B cell (primary cell): ENCODE data around the gene CSDE1. TPM values are rescaled to one million over a fixed set of nuclear protein-coding genes. Genes with fewer than 3 reads are reported as not detected.
A peak's percentile ranks its signal among the peaks of the same experiment; 100 is the strongest.

Experiments
- ATAC-seq: fragments of 200-7000 bp; cut with Tn5 transposase; one replicate; pipeline ENCODE4 v1.10.0; 2021; ENCODE audit warnings: low read depth, mild to moderate bottlenecking, moderate number of reproducible peaks, moderate library complexity
- CTCF ChIA-PET: fragments of 350-600 bp; sonication (Branson Sonifier 250); formaldehyde crosslinking; loops from one replicate; lab custom pipeline; 2021; ENCODE audit warnings: antibody characterized with exemption, inconsistent platforms; lab: Charles Lee
- POLR2A ChIA-PET: fragments of 350-600 bp; sonication (Branson Sonifier 250); formaldehyde crosslinking; loops from one replicate; lab custom pipeline; 2021; ENCODE audit warnings: antibody characterized with exemption; lab: Charles Lee
- DNase-seq: peaks from one replicate; pipeline ENCODE4 v3.0.0; 2013
- H2AFZ ChIP-seq: 2 replicates; pipeline ENCODE4 v1.6.1; 2012; ENCODE audit warnings: mild to moderate bottlenecking, low read depth, low read length; ENCODE audit not compliant: insufficient read depth, poor library complexity, severe bottlenecking
- H3K27ac ChIP-seq, 2 donors: 1 replicate in 1 of 2; 2 replicates in 1 of 2; pipeline ENCODE4 v1.5.1; 2012 to 2013; ENCODE audit warnings: low read length in 2 of 2, mild to moderate bottlenecking in 2 of 2, moderate library complexity in 1 of 2
- H3K27me3 ChIP-seq, 4 experiments: fragments of 200-600 bp in 1 of 4; sonication (generic) in 1 of 4; replicated peaks in 1 of 4; 1 replicate in 2 of 4; 2 replicates in 2 of 4; pipeline versions ENCODE4 v1.6.1 to v1.7.0; 2013 to 2016; ENCODE audit warnings: low read length in 3 of 4, mild to moderate bottlenecking in 2 of 4, mixed read lengths in 1 of 4, moderate library complexity in 1 of 4; ENCODE audit not compliant: insufficient read depth in 4 of 4, control insufficient read depth in 3 of 4; ENCODE audit errors: control extremely low read depth in 1 of 4
- H3K36me3 ChIP-seq, 2 experiments: replicated peaks in 1 of 2; 1 replicate in 1 of 2; 2 replicates in 1 of 2; pipeline versions ENCODE4 v1.6.1 to v1.7.1; 2013; ENCODE audit warnings: low read length in 1 of 2; ENCODE audit not compliant: insufficient read depth in 2 of 2, control insufficient read depth in 1 of 2; ENCODE audit errors: control extremely low read depth in 1 of 2, extremely low read depth in 1 of 2
- H3K4me1 ChIP-seq, 2 donors: fragments of 200-600 bp in 1 of 2; sonication (generic) in 1 of 2; 1 replicate in 1 of 2; 2 replicates in 1 of 2; pipeline versions ENCODE4 v1.5.1 to v1.6.1; 2013 to 2017; ENCODE audit warnings: low read length in 2 of 2; ENCODE audit not compliant: control insufficient read depth in 2 of 2, insufficient read depth in 2 of 2
- H3K4me2 ChIP-seq: replicated peaks from 2 replicates; pipeline ENCODE3; 2012; ENCODE audit warnings: mild to moderate bottlenecking, low read depth, low read length; ENCODE audit not compliant: poor library complexity, severe bottlenecking
- H3K4me3 ChIP-seq, 5 experiments: fragments of 200-600 bp in 1 of 5; sonication (generic) in 1 of 5; 1 replicate in 3 of 5; 2 replicates in 2 of 5; pipeline versions ENCODE4 v1.5.1 to v1.7.0; 2011 to 2016; ENCODE audit warnings: low read length in 4 of 5, mild to moderate bottlenecking in 4 of 5, low read depth in 2 of 5, control low read depth in 1 of 5, moderate library complexity in 1 of 5; ENCODE audit not compliant: insufficient read depth in 1 of 5; ENCODE audit errors: control extremely low read depth in 1 of 5, extremely low read depth in 1 of 5
- H3K79me2 ChIP-seq: fragments of 200-600 bp; sonication (generic); one replicate; pipeline ENCODE4 v1.6.0; 2016; ENCODE audit warnings: low read length; ENCODE audit not compliant: control insufficient read depth, insufficient read depth
- H3K9ac ChIP-seq: fragments of 200-600 bp; sonication (generic); 2 replicates; pipeline ENCODE4 v1.6.1; 2017; ENCODE audit warnings: mild to moderate bottlenecking, low read length, moderate library complexity
- H3K9me3 ChIP-seq, 3 donors: one replicate each; pipeline versions ENCODE4 v1.6.1 to v1.7.1; 2013; ENCODE audit warnings: low read length in 2 of 3; ENCODE audit not compliant: control insufficient read depth in 2 of 3, insufficient read depth in 1 of 3; ENCODE audit errors: control extremely low read depth in 1 of 3
- H4K20me1 ChIP-seq: 2 replicates; pipeline ENCODE4 v1.6.0; 2012; ENCODE audit warnings: mild to moderate bottlenecking, low read length; ENCODE audit not compliant: insufficient read depth, control insufficient read depth, poor library complexity, severe bottlenecking
- H3K27ac Mint-ChIP-seq: one replicate; pipeline ENCODE4 v1.8.0; 2021; ENCODE audit warnings: mixed read lengths
- H3K27me3 Mint-ChIP-seq: one replicate; pipeline ENCODE4 v1.8.0; 2021; ENCODE audit warnings: mixed read lengths
- H3K4me1 Mint-ChIP-seq: one replicate; pipeline ENCODE4 v1.8.0; 2021; ENCODE audit warnings: mixed read lengths
- H3K4me3 Mint-ChIP-seq: one replicate; pipeline ENCODE4 v1.8.0; 2021; ENCODE audit warnings: mixed read lengths
- H3K9me3 Mint-ChIP-seq: one replicate; pipeline ENCODE4 v1.8.0; 2022; ENCODE audit warnings: mixed read lengths; ENCODE audit not compliant: insufficient read depth
- EZH2 ChIP-seq: IDR thresholded peaks from 2 replicates; pipeline ENCODE4 v1.6.1; 2012; ENCODE audit warnings: borderline replicate concordance, low read depth, mild to moderate bottlenecking, moderate library complexity, low read length; ENCODE audit not compliant: insufficient read depth, poor library complexity, severe bottlenecking
- WGBS: methylation state at CpG from one replicate; pipeline ENCODE4 v1.1.5; 2013; ENCODE audit warnings: missing lambda C conversion rate; ENCODE audit not compliant: insufficient coverage; 5-methylcytosine and 5-hydroxymethylcytosine counted together
- intact Hi-C: fragments of 100-400 bp; cut with micrococcal nuclease; formaldehyde crosslinking; loops from one replicate; pipeline ENCODE4 v1.10.0; 2022
- polyA plus RNA-seq: library from polyadenylated mRNA; depleted of rRNA; stranded (reverse); fragments of >200 nt; gene quantifications from 2 replicates; pipeline ENCODE4 v1.2.3, GENCODE V29; 2012
- total RNA-seq, 2 donors: library from RNA; stranded (reverse); fragments of 120-200 nt in 1 of 2; gene quantifications; 1 replicate in 1 of 2; 2 replicates in 1 of 2; pipeline versions ENCODE4 v1.2.3 to v1.2.4, GENCODE V29; 2013 to 2022
- TF ChIP-seq, protein P1 (sequence below): fragments of 200-600 bp; IDR thresholded peaks from one replicate; pipeline ENCODE4 v1.8.0; 2022; ENCODE audit warnings: antibody characterized with exemption, mild to moderate bottlenecking

The CSDE1 gene
- total and polyA plus RNA-seq, 2 donors (not counting 1 experiment from before 2014, with no cell fraction given): 114 to 454 TPM

DNA sequence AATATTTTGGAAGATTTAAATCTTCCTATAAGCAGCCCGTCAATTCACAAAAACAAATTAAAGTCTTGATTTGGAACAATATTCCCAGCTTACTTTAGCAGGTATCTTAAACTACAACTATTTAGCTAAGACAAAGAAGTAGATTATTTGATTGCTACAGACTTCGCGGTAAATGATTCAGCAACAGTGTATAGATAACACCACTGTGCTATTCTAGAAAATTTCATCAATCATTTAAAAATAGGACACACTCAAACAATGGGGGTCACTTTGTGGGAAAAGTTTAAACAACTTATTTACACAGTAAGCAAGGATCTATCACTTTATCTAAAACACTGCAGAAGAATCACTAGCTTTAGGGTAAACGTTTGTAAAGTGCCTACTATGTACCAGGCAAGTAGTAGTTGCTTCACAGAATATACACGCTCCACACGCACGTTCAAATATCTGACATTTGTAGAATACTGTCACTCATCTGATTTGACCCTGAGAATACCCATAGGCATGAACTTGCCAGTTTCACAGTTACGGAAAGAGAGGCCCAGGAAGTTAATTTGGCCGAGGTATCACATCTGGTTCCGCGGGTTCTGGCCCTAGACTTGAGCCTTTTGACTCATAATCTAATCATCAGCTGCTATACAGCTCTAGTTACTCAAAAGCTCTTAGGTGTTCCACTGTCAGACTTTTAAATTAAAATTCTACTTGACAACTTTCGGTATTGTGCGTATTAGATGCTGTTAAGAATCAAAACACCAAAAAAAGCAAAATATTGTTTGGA, 88.8 kb downstream of the CSDE1 start:
- Histone ChIP-seq H3K79me2 (no peaks in the 10 kb centered on the region), H2AFZ (peak overlapping the region; percentile 93), H3K9me3 (no peaks in the 10 kb centered on the region), H3K4me1 (peaks cover 6 to 14% of the 10 kb centered on the region in 2 donors), H3K9ac (peak overlapping the region; percentile 74), H3K4me2 (peak overlapping the region; percentile 91), H3K27me3 (no peaks in the 10 kb centered on the region), H3K36me3 (no peaks in the 10 kb centered on the region), H4K20me1 (no peaks in the 10 kb centered on the region), H3K4me3 (peak overlapping the region; percentile 53 to 84 (median 72)), H3K27ac (no peak overlapping the region)
- Mint-ChIP-seq H3K27me3 (peaks cover 33% of the 10 kb centered on the region), H3K4me3 (peak overlapping the region; percentile 99), H3K9me3 (no peaks in the 10 kb centered on the region), H3K27ac (no peak overlapping the region), H3K4me1 (peaks cover 14% of the 10 kb centered on the region)
- ChIA-PET CTCF (no interaction called here), POLR2A (interaction anchor here (1.3 kb wide), 2 partner anchors 47 to 158 kb away, joined by 3 to 4 read pairs; partner anchors contain the start of gene TRIM33)
- 82% methylated on average over 4 of the region's 13 CpGs for WGBS
- no peak for DNase-seq
- no peak for ATAC-seq
- TF ChIP-seq EZH2: no peak
- TF ChIP-seq, protein P1, sequence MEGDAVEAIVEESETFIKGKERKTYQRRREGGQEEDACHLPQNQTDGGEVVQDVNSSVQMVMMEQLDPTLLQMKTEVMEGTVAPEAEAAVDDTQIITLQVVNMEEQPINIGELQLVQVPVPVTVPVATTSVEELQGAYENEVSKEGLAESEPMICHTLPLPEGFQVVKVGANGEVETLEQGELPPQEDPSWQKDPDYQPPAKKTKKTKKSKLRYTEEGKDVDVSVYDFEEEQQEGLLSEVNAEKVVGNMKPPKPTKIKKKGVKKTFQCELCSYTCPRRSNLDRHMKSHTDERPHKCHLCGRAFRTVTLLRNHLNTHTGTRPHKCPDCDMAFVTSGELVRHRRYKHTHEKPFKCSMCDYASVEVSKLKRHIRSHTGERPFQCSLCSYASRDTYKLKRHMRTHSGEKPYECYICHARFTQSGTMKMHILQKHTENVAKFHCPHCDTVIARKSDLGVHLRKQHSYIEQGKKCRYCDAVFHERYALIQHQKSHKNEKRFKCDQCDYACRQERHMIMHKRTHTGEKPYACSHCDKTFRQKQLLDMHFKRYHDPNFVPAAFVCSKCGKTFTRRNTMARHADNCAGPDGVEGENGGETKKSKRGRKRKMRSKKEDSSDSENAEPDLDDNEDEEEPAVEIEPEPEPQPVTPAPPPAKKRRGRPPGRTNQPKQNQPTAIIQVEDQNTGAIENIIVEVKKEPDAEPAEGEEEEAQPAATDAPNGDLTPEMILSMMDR: no peak
- intact Hi-C loops: no loop called here

DNA sequence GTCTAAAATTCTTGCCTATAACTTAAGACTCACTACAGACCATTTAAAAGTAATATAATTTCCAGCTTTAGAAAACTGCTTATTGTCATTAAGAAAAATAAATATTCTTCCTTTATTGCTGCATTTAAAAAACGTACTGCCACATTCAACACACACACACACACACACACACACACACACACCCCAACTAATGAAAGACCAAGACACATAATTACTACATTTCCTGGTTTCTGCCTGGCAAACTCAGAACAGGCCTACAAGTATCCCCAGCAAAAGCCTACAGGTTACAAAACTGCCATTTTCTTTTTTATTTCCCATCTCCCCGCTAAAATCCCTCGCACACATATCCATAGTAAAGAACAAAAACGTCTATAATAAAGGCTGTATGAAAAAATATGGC, 89.4 kb downstream of the CSDE1 start:
- no peak for ATAC-seq
- H3K79me2 ChIP-seq: no peaks in the 10 kb centered on the region
- no peaks in the 10 kb centered on the region for H3K27me3 ChIP-seq
- Mint-ChIP-seq H3K9me3 (no peaks in the 10 kb centered on the region), H3K4me3 (no peak overlapping the region), H3K4me1 (peaks cover 14% of the 10 kb centered on the region), H3K27ac (no peak overlapping the region), H3K27me3 (peaks cover 29% of the 10 kb centered on the region)
- H3K27ac ChIP-seq: no peak overlapping the region
- H4K20me1 ChIP-seq: no peaks in the 10 kb centered on the region
- no peak overlapping the region for H3K4me2 ChIP-seq
- H3K4me1 ChIP-seq: peaks cover 6 to 14% of the 10 kb centered on the region in 2 donors
- H3K9me3 ChIP-seq: no peaks in the 10 kb centered on the region
- no peaks in the 10 kb centered on the region for H3K36me3 ChIP-seq
- POLR2A ChIA-PET: interaction anchor here (0.6 to 1.3 kb wide), 2 partner anchors 83 to 158 kb away, joined by 3 to 4 read pairs; partner anchors contain the start of gene TRIM33
- TF ChIP-seq, protein P1: no peak
- no peak for TF ChIP-seq EZH2
- WGBS: 100% methylated on average over 1 of the region's 4 CpGs
- no peak overlapping the region for H2AFZ ChIP-seq
- CTCF ChIA-PET: interaction anchor here (0.7 kb wide), 1 partner anchor 256 kb away, joined by 3 read pairs; no protein-coding TSS in a partner anchor
- intact Hi-C loops: no loop called here
- H3K9ac ChIP-seq: no peak overlapping the region
- H3K4me3 ChIP-seq: no peak overlapping the region
- DNase-seq: no peak
